Measurements from ENCODE around the gene SLC6A19.

SLC6A19 gene

DNA sequence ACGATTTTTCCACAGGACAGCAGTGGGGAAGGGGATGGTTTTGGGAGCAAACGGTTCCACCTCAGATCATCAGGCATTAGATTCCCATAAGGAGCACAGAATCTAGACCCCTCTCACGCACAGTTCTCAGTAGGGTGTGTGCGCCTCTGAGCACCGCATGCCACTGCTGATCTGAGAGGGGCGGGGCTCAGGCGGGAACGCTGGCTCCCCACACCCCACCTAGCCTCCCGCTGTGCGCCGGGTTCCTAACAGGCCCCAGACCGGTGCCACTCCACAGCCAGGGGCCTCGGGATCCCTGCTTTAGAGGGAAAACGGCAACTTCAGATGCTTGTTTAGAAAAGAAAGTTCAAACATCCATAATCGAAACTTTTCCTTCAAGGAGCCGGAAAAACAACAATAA, 73.1 kb downstream of the SLC6A19 start:
- no peaks in the 10 kb centered on the region for H3K36me3 ChIP-seq (ENCODE audit: control insufficient read depth, insufficient read depth, low read length)
- no peaks in the 10 kb centered on the region for H3K9me3 ChIP-seq (ENCODE audit: control insufficient read depth, low read length)
- H3K27ac ChIP-seq (ENCODE audit: insufficient read depth, low read depth, low read length, poor library complexity, severe bottlenecking), result no peak overlapping the region
- WGBS, 2 experiments, result 89 to 95% methylated on average over 16 of the region's 16 CpGs
- H3K27me3 ChIP-seq (ENCODE audit: control insufficient read depth, insufficient read depth, low read length, poor library complexity, severe bottlenecking), result no peaks in the 10 kb centered on the region
- no peak overlapping the region for H3K4me3 ChIP-seq (ENCODE audit: insufficient read depth, low read depth, low read length)
- H3K4me1 ChIP-seq (ENCODE audit: control insufficient read depth, insufficient read depth, low read length), result no peaks in the 10 kb centered on the region
